ENCODE data around the gene OGFOD3.

- TF ChIP-seq POLR2A (IDR thresholded peaks at IDR 0.05; ENCODE audit: extremely low read depth, insufficient read length), result no peak
- TF ChIP-seq, protein P1, sequence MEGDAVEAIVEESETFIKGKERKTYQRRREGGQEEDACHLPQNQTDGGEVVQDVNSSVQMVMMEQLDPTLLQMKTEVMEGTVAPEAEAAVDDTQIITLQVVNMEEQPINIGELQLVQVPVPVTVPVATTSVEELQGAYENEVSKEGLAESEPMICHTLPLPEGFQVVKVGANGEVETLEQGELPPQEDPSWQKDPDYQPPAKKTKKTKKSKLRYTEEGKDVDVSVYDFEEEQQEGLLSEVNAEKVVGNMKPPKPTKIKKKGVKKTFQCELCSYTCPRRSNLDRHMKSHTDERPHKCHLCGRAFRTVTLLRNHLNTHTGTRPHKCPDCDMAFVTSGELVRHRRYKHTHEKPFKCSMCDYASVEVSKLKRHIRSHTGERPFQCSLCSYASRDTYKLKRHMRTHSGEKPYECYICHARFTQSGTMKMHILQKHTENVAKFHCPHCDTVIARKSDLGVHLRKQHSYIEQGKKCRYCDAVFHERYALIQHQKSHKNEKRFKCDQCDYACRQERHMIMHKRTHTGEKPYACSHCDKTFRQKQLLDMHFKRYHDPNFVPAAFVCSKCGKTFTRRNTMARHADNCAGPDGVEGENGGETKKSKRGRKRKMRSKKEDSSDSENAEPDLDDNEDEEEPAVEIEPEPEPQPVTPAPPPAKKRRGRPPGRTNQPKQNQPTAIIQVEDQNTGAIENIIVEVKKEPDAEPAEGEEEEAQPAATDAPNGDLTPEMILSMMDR (IDR thresholded peaks at IDR 0.05; ENCODE audit: low read depth, low read length), result peak; percentile 16
Measured at GRCh38 chr17:82416771-82417170, 1.6 kb downstream of the OGFOD3 start.
